ENCODE measurements around the gene PDIA5.

DNA sequence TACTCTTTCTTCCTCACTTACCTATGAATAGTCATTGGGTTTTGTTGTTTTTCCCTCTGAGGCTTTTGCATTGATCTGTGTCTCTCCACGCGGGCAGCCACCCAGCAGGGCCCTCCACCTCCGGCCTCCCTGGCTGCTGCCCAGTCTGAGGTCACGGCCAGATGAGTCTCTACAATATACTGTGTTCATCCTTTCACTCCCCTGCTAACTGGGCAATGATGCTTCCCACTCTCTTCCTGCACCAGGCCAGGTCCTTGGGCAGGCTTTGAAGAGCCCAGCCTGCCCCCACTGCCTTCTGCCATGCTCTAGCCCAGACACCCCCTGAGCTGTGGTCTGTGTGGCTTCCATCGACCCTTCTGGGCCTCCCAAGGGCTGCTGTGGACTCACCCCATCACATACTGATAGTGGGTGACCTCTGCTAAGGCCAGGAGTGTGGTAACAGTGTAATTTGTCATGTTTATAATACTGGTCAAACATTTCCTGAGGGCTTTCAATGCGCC, 18.0 kb downstream of the PDIA5 start:
- TF ChIP-seq, protein P1, sequence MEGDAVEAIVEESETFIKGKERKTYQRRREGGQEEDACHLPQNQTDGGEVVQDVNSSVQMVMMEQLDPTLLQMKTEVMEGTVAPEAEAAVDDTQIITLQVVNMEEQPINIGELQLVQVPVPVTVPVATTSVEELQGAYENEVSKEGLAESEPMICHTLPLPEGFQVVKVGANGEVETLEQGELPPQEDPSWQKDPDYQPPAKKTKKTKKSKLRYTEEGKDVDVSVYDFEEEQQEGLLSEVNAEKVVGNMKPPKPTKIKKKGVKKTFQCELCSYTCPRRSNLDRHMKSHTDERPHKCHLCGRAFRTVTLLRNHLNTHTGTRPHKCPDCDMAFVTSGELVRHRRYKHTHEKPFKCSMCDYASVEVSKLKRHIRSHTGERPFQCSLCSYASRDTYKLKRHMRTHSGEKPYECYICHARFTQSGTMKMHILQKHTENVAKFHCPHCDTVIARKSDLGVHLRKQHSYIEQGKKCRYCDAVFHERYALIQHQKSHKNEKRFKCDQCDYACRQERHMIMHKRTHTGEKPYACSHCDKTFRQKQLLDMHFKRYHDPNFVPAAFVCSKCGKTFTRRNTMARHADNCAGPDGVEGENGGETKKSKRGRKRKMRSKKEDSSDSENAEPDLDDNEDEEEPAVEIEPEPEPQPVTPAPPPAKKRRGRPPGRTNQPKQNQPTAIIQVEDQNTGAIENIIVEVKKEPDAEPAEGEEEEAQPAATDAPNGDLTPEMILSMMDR (conservative IDR thresholded peaks at IDR 0.05; ENCODE audit: low read length) = no peak
- no peak for TF ChIP-seq EZH2phosphoT487 (IDR thresholded peaks at IDR 0.05; ENCODE audit: borderline replicate concordance, low read depth, low read length)
